Ascending aorta (tissue), 2 donors: Measurements from ENCODE around the gene UBE2A. TPM values are rescaled to one million over a fixed set of nuclear protein-coding genes. Genes with fewer than 3 reads are reported as not detected.

Experiments
- DNase-seq, 2 donors: peaks; one replicate each; pipeline ENCODE4 v3.0.0-alpha.2; 2019; ENCODE audit warnings: low spot score in 2 of 2
- H3K27ac ChIP-seq, 2 donors: fragments of 200-600 bp; sonication (generic); one replicate each; pipeline ENCODE4 v1.5.1; 2016 to 2017; ENCODE audit warnings: mild to moderate bottlenecking in 1 of 2
- H3K27me3 ChIP-seq: fragments of 200-600 bp; sonication (generic); one replicate; pipeline ENCODE4 v1.5.1; 2017
- H3K36me3 ChIP-seq, 2 donors: fragments of 200-600 bp; sonication (generic); one replicate each; pipeline ENCODE4 v1.5.1; 2016
- H3K4me1 ChIP-seq, 2 donors: fragments of 200-600 bp; sonication (generic); one replicate each; pipeline ENCODE4 v1.5.1; 2016 to 2017; ENCODE audit warnings: mild to moderate bottlenecking in 1 of 2
- H3K4me3 ChIP-seq, 2 donors: fragments of 200-600 bp; sonication (generic); one replicate each; pipeline ENCODE4 v1.5.1; 2016 to 2017; ENCODE audit warnings: mild to moderate bottlenecking in 1 of 2
- H3K9me3 ChIP-seq, 2 donors: fragments of 200-600 bp; sonication (generic); one replicate each; pipeline ENCODE4 v1.5.1; 2016
- CTCF ChIP-seq, 3 experiments: fragments of 200-600 bp in 2 of 3; fragments of 450-650 bp in 1 of 3; sonication (generic) in 2 of 3; IDR thresholded peaks; one replicate each; pipeline ENCODE4 v1.5.1; 2016 to 2019; ENCODE audit warnings: antibody characterized with exemption in 3 of 3, mild to moderate bottlenecking in 1 of 3, moderate library complexity in 1 of 3
- intact Hi-C: fragments of 100-400 bp; cut with DNase I; formaldehyde crosslinking; loops from one replicate; pipeline ENCODE4 v1.15.1; 2023
- total RNA-seq: library from RNA; depleted of rRNA; stranded (reverse); fragments of >200 nt; gene quantifications from one replicate; pipeline ENCODE4 v1.1.0, GENCODE V29; 2016

UBE2A gene
- total RNA-seq, 1 donor from 2014 or later: 28.4 TPM

DNA sequence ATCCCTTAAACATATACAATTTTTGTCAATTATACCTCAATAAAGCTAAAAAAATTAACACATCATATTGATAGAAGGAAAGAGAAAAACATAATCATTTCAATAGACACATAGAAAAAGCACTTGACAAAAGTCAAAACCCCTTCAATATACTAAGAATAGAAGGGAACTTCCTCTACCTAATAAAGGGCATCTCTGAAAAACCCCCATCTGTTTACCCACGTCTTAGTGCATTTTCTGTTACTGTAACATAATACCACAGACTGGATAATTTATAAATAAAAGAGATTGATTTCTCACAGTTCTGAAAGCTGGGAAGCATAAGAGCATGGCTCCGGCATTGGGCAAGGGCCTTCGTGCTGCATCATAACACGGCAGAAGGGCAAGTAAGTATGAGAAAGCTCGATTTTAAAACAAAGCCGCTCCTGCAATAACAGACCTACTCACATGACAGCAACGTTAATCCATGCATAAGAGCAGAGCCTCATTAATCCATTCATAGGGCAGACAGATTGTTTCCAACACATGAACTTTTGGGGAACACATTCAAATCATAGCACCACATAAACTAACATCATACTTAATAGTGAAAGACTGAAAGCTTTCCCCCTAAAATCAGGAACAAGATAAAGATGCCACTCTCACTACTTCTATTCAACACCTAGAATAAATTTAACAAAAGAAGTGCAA, 24.9 kb upstream of the UBE2A start:
- no peak overlapping the region for H3K27ac ChIP-seq
- no peaks in the 10 kb centered on the region for H3K36me3 ChIP-seq
- TF ChIP-seq CTCF (IDR thresholded peaks at IDR 0.05): no peak
- H3K4me3 ChIP-seq: no peak overlapping the region
- intact Hi-C loops: no loop called here
- DNase-seq: no peak
- no peaks in the 10 kb centered on the region for H3K27me3 ChIP-seq
- no peaks in the 10 kb centered on the region for H3K4me1 ChIP-seq
- no peaks in the 10 kb centered on the region for H3K9me3 ChIP-seq

- H3K4me1 ChIP-seq: no peaks in the 10 kb centered on the region
- no peak for DNase-seq
- H3K9me3 ChIP-seq: no peaks in the 10 kb centered on the region
- peaks cover under 1 to 1% of the 10 kb centered on the region in 2 donors for H3K36me3 ChIP-seq
- intact Hi-C loops: no loop called here
- TF ChIP-seq CTCF (IDR thresholded peaks at IDR 0.05): no peak
- H3K27me3 ChIP-seq: no peaks in the 10 kb centered on the region
- H3K27ac ChIP-seq: no peak overlapping the region
- H3K4me3 ChIP-seq: no peak overlapping the region
Observed at GRCh38 chrX:119552508-119552907, 21.9 kb upstream of the UBE2A start.

GRCh38 chrX:119565107-119565663, 9.2 kb upstream of the UBE2A start, which contains the start of gene STEEP1:
STEEP1 (minus strand) TSS chrX:119565409; CDS start chrX:119565355, 54 bp downstream.
- H3K27me3 ChIP-seq: no peaks in the 10 kb centered on the region
- no peaks in the 10 kb centered on the region for H3K36me3 ChIP-seq
- no peaks in the 10 kb centered on the region for H3K4me1 ChIP-seq
- intact Hi-C loops: loop anchor here (1.0 to 5.0 kb wide), 2 partner anchors 9 to 98 kb away; partner anchors contain the start of genes SLC25A5 and UBE2A
- peak within 1 kb of the TSS; percentile 64 to 76 for H3K27ac ChIP-seq
- peak within 1 kb of the TSS; percentile 39 to 67 for H3K4me3 ChIP-seq
- H3K9me3 ChIP-seq: no peaks in the 10 kb centered on the region
- TF ChIP-seq CTCF (IDR thresholded peaks at IDR 0.05): no peak
- DNase-seq: peak; percentile 50 to 93

- intact Hi-C loops: loop anchor here (5.0 to 10.0 kb wide), 3 partner anchors 222 to 374 kb away; partner anchors contain the start of genes NKAP, RPL39 and UPF3B
- no peaks in the 10 kb centered on the region for H3K27me3 ChIP-seq
- no peak overlapping the region for H3K27ac ChIP-seq
- DNase-seq: no peak
- peaks cover 0 to 3% of the 10 kb centered on the region in 2 donors for H3K4me1 ChIP-seq
- H3K4me3 ChIP-seq: no peak overlapping the region
- no peaks in the 10 kb centered on the region for H3K9me3 ChIP-seq
- H3K36me3 ChIP-seq: no peaks in the 10 kb centered on the region
- TF ChIP-seq CTCF (IDR thresholded peaks at IDR 0.05): no peak
Observed at GRCh38 chrX:119570351-119570835, 4.0 kb upstream of the UBE2A start.

DNA sequence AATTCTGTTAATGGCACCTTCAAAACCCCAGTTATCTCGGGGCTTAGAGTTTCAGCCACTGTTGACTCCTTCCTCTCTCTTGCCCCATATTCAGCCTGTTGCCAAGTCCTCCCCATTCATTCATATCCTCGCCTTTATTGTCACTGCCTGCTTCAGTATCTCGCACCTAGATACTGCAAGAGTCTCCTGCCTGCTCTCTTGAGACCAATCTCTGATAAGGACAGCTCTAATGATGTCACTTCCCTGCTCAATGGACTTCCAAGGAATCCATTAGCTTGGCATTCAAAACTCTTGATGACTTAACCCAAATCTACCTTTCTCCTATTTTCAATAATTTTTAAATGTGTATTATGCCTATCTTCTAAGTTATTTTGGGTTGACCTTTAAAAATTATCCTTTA, 1.1 kb upstream of the UBE2A start:
- Histone ChIP-seq H3K9me3 (no peaks in the 10 kb centered on the region), H3K27me3 (no peaks in the 10 kb centered on the region), H3K27ac (peak overlapping the region; percentile 29 to 94), H3K36me3 (no peaks in the 10 kb centered on the region), H3K4me1 (peaks cover 0 to 5% of the 10 kb centered on the region in 2 donors), H3K4me3 (peak overlapping the region; percentile 64 to 92)
- no peak for DNase-seq
- TF ChIP-seq CTCF (IDR thresholded peaks at IDR 0.05): no peak
- intact Hi-C loops: loop anchor here (5.0 to 10.0 kb wide), 3 partner anchors 219 to 372 kb away; partner anchors contain the start of genes NKAP, RPL39 and UPF3B
